Subcutaneous abdominal adipose tissue (tissue), 5 donors: ENCODE results near the gene CMIP.

Experiments used
- H3K27ac ChIP-seq: one replicate; pipeline ENCODE4 v1.7.0; 2013; ENCODE audit warnings: low read depth, mild to moderate bottlenecking, inconsistent platforms, low read length, moderate library complexity
- H3K27me3 ChIP-seq, 5 donors: one replicate each; pipeline ENCODE4 v1.7.0; 2013; ENCODE audit warnings: low read length in 5 of 5, inconsistent platforms in 1 of 5; ENCODE audit not compliant: control insufficient read depth in 5 of 5, insufficient read depth in 4 of 5
- H3K36me3 ChIP-seq, 5 donors: one replicate each; pipeline ENCODE4 v1.7.0; 2013; ENCODE audit warnings: low read length in 5 of 5; ENCODE audit not compliant: control insufficient read depth in 5 of 5, insufficient read depth in 5 of 5
- H3K4me1 ChIP-seq, 5 donors: one replicate each; pipeline ENCODE4 v1.7.0; 2013; ENCODE audit warnings: low read length in 5 of 5, mild to moderate bottlenecking in 3 of 5, moderate library complexity in 1 of 5; ENCODE audit not compliant: control insufficient read depth in 5 of 5, insufficient read depth in 5 of 5
- H3K4me3 ChIP-seq, 5 donors: one replicate each; pipeline ENCODE4 v1.7.0; 2013; ENCODE audit warnings: low read length in 5 of 5, low read depth in 1 of 5
- H3K9ac ChIP-seq, 5 donors: one replicate each; pipeline ENCODE4 v1.7.0; 2013; ENCODE audit warnings: low read length in 5 of 5, mild to moderate bottlenecking in 4 of 5, moderate library complexity in 3 of 5
- H3K9me3 ChIP-seq, 5 donors: one replicate each; pipeline ENCODE4 v1.7.0; 2013; ENCODE audit warnings: low read length in 5 of 5; ENCODE audit not compliant: control insufficient read depth in 5 of 5
- donor health status: healthy.
- donor health status: healthy.
- donor health status: healthy.
- donor health status: healthy.
- donor health status: healthy.

The CMIP gene

GRCh38 chr16:81578636-81579413 lies 134.2 kb downstream of the CMIP start:
- Histone ChIP-seq H3K9me3 (no peaks in the 10 kb centered on the region), H3K4me1 (peaks cover 0 to 31% (median 25%) of the 10 kb centered on the region in 5 donors), H3K36me3 (no peaks in the 10 kb centered on the region), H3K27ac (no peak overlapping the region), H3K27me3 (no peaks in the 10 kb centered on the region), H3K4me3 (no peak overlapping the region), H3K9ac (no peak overlapping the region)

- no peak overlapping the region for H3K9ac ChIP-seq
- peaks cover 0 to 32% (median 24%) of the 10 kb centered on the region in 5 donors for H3K4me1 ChIP-seq
- H3K27ac ChIP-seq, result no peak overlapping the region
- no peak overlapping the region for H3K4me3 ChIP-seq
- H3K9me3 ChIP-seq, result no peaks in the 10 kb centered on the region
- no peaks in the 10 kb centered on the region for H3K27me3 ChIP-seq
- H3K36me3 ChIP-seq, result no peaks in the 10 kb centered on the region
Measured at GRCh38 chr16:81581107-81581506, 136.5 kb downstream of the CMIP start.

GRCh38 chr16:81582655-81583441 lies 138.2 kb downstream of the CMIP start:
- peak overlapping the region; percentile 77 for H3K27ac ChIP-seq
- H3K9ac ChIP-seq, result peak overlapping the region in 1 of 5 donors; percentile 41

GRCh38 chr16:81583893-81584631 lies 139.5 kb downstream of the CMIP start:
- H3K27me3 ChIP-seq, result no peaks in the 10 kb centered on the region
- H3K36me3 ChIP-seq, result no peaks in the 10 kb centered on the region
- H3K4me1 ChIP-seq, result peaks cover 0 to 25% (median 24%) of the 10 kb centered on the region in 5 donors
- H3K4me3 ChIP-seq, result no peak overlapping the region
- H3K27ac ChIP-seq, result peak overlapping the region; percentile 77
- peak overlapping the region in 1 of 5 donors; percentile 41 for H3K9ac ChIP-seq
- H3K9me3 ChIP-seq, result no peaks in the 10 kb centered on the region

More at GRCh38 chr16:81582655-81583441, 138.2 kb downstream of the CMIP start:
- Histone ChIP-seq H3K36me3 (no peaks in the 10 kb centered on the region), H3K27me3 (no peaks in the 10 kb centered on the region), H3K4me1 (peaks cover 0 to 32% (median 24%) of the 10 kb centered on the region in 5 donors), H3K4me3 (no peak overlapping the region), H3K9me3 (no peaks in the 10 kb centered on the region)

GRCh38 chr16:81585785-81586184 lies 141.2 kb downstream of the CMIP start:
- Histone ChIP-seq H3K27ac (no peak overlapping the region), H3K27me3 (no peaks in the 10 kb centered on the region), H3K36me3 (no peaks in the 10 kb centered on the region), H3K9ac (no peak overlapping the region), H3K4me1 (peaks cover 0 to 33% (median 28%) of the 10 kb centered on the region in 5 donors), H3K4me3 (no peak overlapping the region), H3K9me3 (no peaks in the 10 kb centered on the region)

- Histone ChIP-seq H3K4me3 (no peak overlapping the region), H3K4me1 (peaks cover 0 to 33% (median 28%) of the 10 kb centered on the region in 5 donors), H3K27ac (no peak overlapping the region), H3K36me3 (no peaks in the 10 kb centered on the region), H3K27me3 (no peaks in the 10 kb centered on the region), H3K9me3 (no peaks in the 10 kb centered on the region), H3K9ac (no peak overlapping the region)
Measured at GRCh38 chr16:81586417-81586816, 141.8 kb downstream of the CMIP start.

GRCh38 chr16:81586977-81587625 lies 142.5 kb downstream of the CMIP start:
- no peak overlapping the region for H3K9ac ChIP-seq
- H3K9me3 ChIP-seq, result no peaks in the 10 kb centered on the region
- H3K27me3 ChIP-seq, result no peaks in the 10 kb centered on the region
- no peak overlapping the region for H3K27ac ChIP-seq
- no peaks in the 10 kb centered on the region for H3K36me3 ChIP-seq
- no peak overlapping the region for H3K4me3 ChIP-seq
- peaks cover 0 to 33% (median 28%) of the 10 kb centered on the region in 5 donors for H3K4me1 ChIP-seq

GRCh38 chr16:81587626-81588160 lies 143.1 kb downstream of the CMIP start:
- H3K9ac ChIP-seq, result no peak overlapping the region
- H3K36me3 ChIP-seq, result no peaks in the 10 kb centered on the region
- peaks cover 0 to 28% (median 22%) of the 10 kb centered on the region in 5 donors for H3K4me1 ChIP-seq
- no peaks in the 10 kb centered on the region for H3K27me3 ChIP-seq
- no peak overlapping the region for H3K27ac ChIP-seq
- no peaks in the 10 kb centered on the region for H3K9me3 ChIP-seq
- no peak overlapping the region for H3K4me3 ChIP-seq

- peaks cover 0 to 20% (median 14%) of the 10 kb centered on the region in 5 donors for H3K4me1 ChIP-seq
- H3K36me3 ChIP-seq, result no peaks in the 10 kb centered on the region
Measured at GRCh38 chr16:81588326-81589081, 143.9 kb downstream of the CMIP start.

More at GRCh38 chr16:81588326-81589081, 143.9 kb downstream of the CMIP start:
- H3K27ac ChIP-seq, result no peak overlapping the region
- no peaks in the 10 kb centered on the region for H3K27me3 ChIP-seq
- no peaks in the 10 kb centered on the region for H3K9me3 ChIP-seq
- H3K4me3 ChIP-seq, result no peak overlapping the region
- H3K9ac ChIP-seq, result no peak overlapping the region
